ENCODE data around the gene GH1. TPM values are rescaled to one million over a fixed set of nuclear protein-coding genes. Genes with fewer than 3 reads are reported as not detected.
"Not testable (repeated sequence)": the region's sequence is repeated elsewhere in the genome, so short reads cannot be mapped to it uniquely, and the experiment has no call there.

Gene GH1
- total and polyA plus RNA-seq, 2 experiments from 2014 or later, result not detected

GRCh38 chr17:63916566-63917185 is 2.0 kb downstream of the GH1 start:
- Histone ChIP-seq H3K79me2 (ENCODE audit: insufficient read depth) (no peaks in the 10 kb centered on the region), H3K4me1 (ENCODE audit: insufficient read depth) (no peaks in the 10 kb centered on the region), H3K27ac (no peak overlapping the region), H4K20me1 (ENCODE audit: insufficient read depth) (no peaks in the 10 kb centered on the region), H2AFZ (no peak overlapping the region), H3K9ac (no peak overlapping the region), H3K9me2 (ENCODE audit: insufficient read depth) (no peaks in the 10 kb centered on the region), H3K9me3 (ENCODE audit: low read depth) (no peaks in the 10 kb centered on the region), H3K4me2 (ENCODE audit: unreplicated experiment) (no peak overlapping the region), H3K36me3 (ENCODE audit: low read depth) (no peaks in the 10 kb centered on the region), H3F3A (ENCODE audit: insufficient read depth) (no peaks in the 10 kb centered on the region), H3K27me3 (replicated peaks; ENCODE audit: insufficient read depth) (peaks cover 13% of the 10 kb centered on the region; the same call in 1 of the 2 replicates), H3K4me3 (no peak overlapping the region)
- in situ Hi-C loops (cut with MboI), result loop anchor here (25.0 kb wide), 1 partner anchor 371 kb away; no protein-coding TSS in a partner anchor
- no peak for DNase-seq
- 62 to 64% methylated on average over 12 of the region's 12 CpGs for WGBS, 2 experiments (ENCODE audit: low coverage in 1 of 2, low lambda C conversion rate in 2 of 2, missing lambda C conversion rate in 2 of 2)
- TF ChIP-seq EZH2phosphoT487 (IDR thresholded peaks at IDR 0.05; ENCODE audit: insufficient read depth, low read depth) (no peak), EZH2 (IDR thresholded peaks at IDR 0.05; ENCODE audit: insufficient read depth, poor library complexity, severe bottlenecking) (no peak)

GRCh38 chr17:63915753-63916152 is 2.9 kb downstream of the GH1 start:
- not testable (repeated sequence) for H3F3A ChIP-seq (ENCODE audit: insufficient read depth); H3K79me2 ChIP-seq (ENCODE audit: insufficient read depth); H3K4me3 ChIP-seq; H2AFZ ChIP-seq; H4K20me1 ChIP-seq (ENCODE audit: insufficient read depth); H3K9ac ChIP-seq; H3K4me1 ChIP-seq (ENCODE audit: insufficient read depth); H3K9me3 ChIP-seq (ENCODE audit: low read depth); H3K36me3 ChIP-seq (ENCODE audit: low read depth); H3K4me2 ChIP-seq (ENCODE audit: unreplicated experiment); H3K9me2 ChIP-seq (ENCODE audit: insufficient read depth); H3K27ac ChIP-seq; DNase-seq
- 56 to 62% methylated on average over 10 of the region's 10 CpGs for WGBS, 2 experiments (ENCODE audit: low coverage in 1 of 2, low lambda C conversion rate in 2 of 2, missing lambda C conversion rate in 2 of 2)
- peaks cover 20% of the 10 kb centered on the region; the same call in 1 of the 2 replicates for H3K27me3 ChIP-seq (replicated peaks; ENCODE audit: insufficient read depth)
- in situ Hi-C loops (cut with MboI), result loop anchor here (25.0 kb wide), 1 partner anchor 372 kb away; no protein-coding TSS in a partner anchor

- H2AFZ ChIP-seq, result no peak overlapping the region
- in situ Hi-C loops (cut with MboI), result loop anchor here (25.0 kb wide), 1 partner anchor 373 kb away; no protein-coding TSS in a partner anchor
- 65 to 69% methylated on average over 7 of the region's 7 CpGs for WGBS, 2 experiments (ENCODE audit: low coverage in 1 of 2, low lambda C conversion rate in 2 of 2, missing lambda C conversion rate in 2 of 2)
These were observed 4.2 kb downstream of the GH1 start for GRCh38 chr17:63914471-63914870.

GRCh38 chr17:63911657-63912100 is 7.0 kb downstream of the GH1 start:
- peak; percentile 52 for DNase-seq
- H3K9me2 ChIP-seq (ENCODE audit: insufficient read depth), result no peaks in the 10 kb centered on the region
- no peaks in the 10 kb centered on the region for H3F3A ChIP-seq (ENCODE audit: insufficient read depth)
- no peaks in the 10 kb centered on the region for H3K36me3 ChIP-seq (ENCODE audit: low read depth)
- TF ChIP-seq EZH2 (IDR thresholded peaks at IDR 0.05; ENCODE audit: insufficient read depth, poor library complexity, severe bottlenecking), result no peak
- no peak for TF ChIP-seq EZH2phosphoT487 (IDR thresholded peaks at IDR 0.05; ENCODE audit: insufficient read depth, low read depth)
- H3K79me2 ChIP-seq (ENCODE audit: insufficient read depth), result no peaks in the 10 kb centered on the region
- WGBS, 2 experiments (ENCODE audit: low coverage in 1 of 2, low lambda C conversion rate in 2 of 2, missing lambda C conversion rate in 2 of 2), result 4 to 51% methylated on average over 3 to 8 of the region's 8 CpGs
- H3K4me1 ChIP-seq (ENCODE audit: insufficient read depth), result no peaks in the 10 kb centered on the region
- H3K27me3 ChIP-seq (replicated peaks; ENCODE audit: insufficient read depth), result peaks cover 32% of the 10 kb centered on the region
- no peaks in the 10 kb centered on the region for H3K9me3 ChIP-seq (ENCODE audit: low read depth)
- no peak overlapping the region for H3K27ac ChIP-seq
- no peaks in the 10 kb centered on the region for H4K20me1 ChIP-seq (ENCODE audit: insufficient read depth)
- in situ Hi-C loops (cut with MboI), result loop anchor here (25.0 kb wide), 1 partner anchor 376 kb away; no protein-coding TSS in a partner anchor
- no peak overlapping the region for H3K4me3 ChIP-seq
- H3K9ac ChIP-seq, result no peak overlapping the region
- H3K4me2 ChIP-seq (ENCODE audit: unreplicated experiment), result no peak overlapping the region
- no peak overlapping the region for H2AFZ ChIP-seq

More at GRCh38 chr17:63914471-63914870, 4.2 kb downstream of the GH1 start:
- H4K20me1 ChIP-seq (ENCODE audit: insufficient read depth), result no peaks in the 10 kb centered on the region
- H3K9me2 ChIP-seq (ENCODE audit: insufficient read depth), result no peaks in the 10 kb centered on the region
- no peak overlapping the region for H3K27ac ChIP-seq
- no peaks in the 10 kb centered on the region for H3K79me2 ChIP-seq (ENCODE audit: insufficient read depth)
- TF ChIP-seq EZH2phosphoT487 (IDR thresholded peaks at IDR 0.05; ENCODE audit: insufficient read depth, low read depth) (no peak), EZH2 (IDR thresholded peaks at IDR 0.05; ENCODE audit: insufficient read depth, poor library complexity, severe bottlenecking) (no peak)
- H3K4me3 ChIP-seq, result no peak overlapping the region
- DNase-seq, result no peak
- H3F3A ChIP-seq (ENCODE audit: insufficient read depth), result no peaks in the 10 kb centered on the region
- no peak overlapping the region for H3K9ac ChIP-seq
- H3K9me3 ChIP-seq (ENCODE audit: low read depth), result no peaks in the 10 kb centered on the region
- no peak overlapping the region for H3K4me2 ChIP-seq (ENCODE audit: unreplicated experiment)
- H3K27me3 ChIP-seq (replicated peaks; ENCODE audit: insufficient read depth), result peaks cover 22% of the 10 kb centered on the region; the same call in 1 of the 2 replicates
- no peaks in the 10 kb centered on the region for H3K4me1 ChIP-seq (ENCODE audit: insufficient read depth)
- H3K36me3 ChIP-seq (ENCODE audit: low read depth), result no peaks in the 10 kb centered on the region

Measured in GM23248 (cell line).